ENCODE results near the gene PCGF6.

GRCh38 chr10:103396067-103396788 lies 45.3 kb upstream of the PCGF6 start, which contains the start of the genes ATP5MK and PDCD11:
- TF ChIP-seq ZNF10 (tag by site-specific recombination; IDR thresholded peaks at IDR 0.05) = peak; percentile 95
- no peak for TF ChIP-seq ZNF610 (tag by site-specific recombination; IDR thresholded peaks at IDR 0.05; ENCODE audit: borderline replicate concordance)
- no peak for TF ChIP-seq FEZF1 (tag by site-specific recombination; IDR thresholded peaks at IDR 0.05)
- TF ChIP-seq CTCF (tag by site-specific recombination; IDR thresholded peaks at IDR 0.05) = peak; percentile 86
